Osteoblast (primary cell): ENCODE results near the gene TBX6. TPM values are rescaled to one million over a fixed set of nuclear protein-coding genes. Genes with fewer than 3 reads are reported as not detected.

Experiments used
- DNase-seq: peaks from one replicate; pipeline ENCODE4 v3.0.0; 2011; ENCODE audit warnings: low spot score, mixed read lengths; ENCODE audit not compliant: insufficient read length; ENCODE audit errors: missing footprints
- H2AFZ ChIP-seq: 2 replicates; pipeline ENCODE4 v1.6.0; 2011; ENCODE audit warnings: mild to moderate bottlenecking, low read length
- H3K27ac ChIP-seq: 2 replicates; pipeline ENCODE4 v1.5.1; 2011; ENCODE audit warnings: mild to moderate bottlenecking, low read depth, low read length, moderate library complexity
- H3K27me3 ChIP-seq: 2 replicates; pipeline ENCODE4 v1.6.0; 2012; ENCODE audit warnings: mild to moderate bottlenecking, control low read depth, inconsistent platforms, low read length, moderate library complexity; ENCODE audit not compliant: insufficient read depth
- H3K36me3 ChIP-seq: 2 replicates; pipeline ENCODE4 v1.5.1; 2011; ENCODE audit warnings: mild to moderate bottlenecking, low read length, control low read depth, moderate library complexity; ENCODE audit not compliant: insufficient read depth
- H3K4me1 ChIP-seq: 2 replicates; pipeline ENCODE4 v1.5.1; 2011; ENCODE audit warnings: mild to moderate bottlenecking, low read length, control low read depth, moderate library complexity; ENCODE audit not compliant: insufficient read depth
- H3K4me2 ChIP-seq: 2 replicates; pipeline ENCODE4 v1.6.0; 2011; ENCODE audit warnings: mild to moderate bottlenecking, low read length; ENCODE audit not compliant: insufficient read depth
- H3K4me3 ChIP-seq: fragments of 200-600 bp; sonication (generic); 3 replicates; pipeline ENCODE4 v1.5.1; 2012; ENCODE audit warnings: mild to moderate bottlenecking, low read length, inconsistent platforms; ENCODE audit not compliant: insufficient read depth
- H3K79me2 ChIP-seq: 2 replicates; pipeline ENCODE4 v1.6.0; 2012; ENCODE audit warnings: mild to moderate bottlenecking, low read length, control low read depth, inconsistent platforms; ENCODE audit not compliant: insufficient read depth
- H3K9me3 ChIP-seq: 2 replicates; pipeline ENCODE4 v1.5.1; 2011; ENCODE audit warnings: low read depth, low read length, control low read depth
- H4K20me1 ChIP-seq: 2 replicates; pipeline ENCODE4 v1.6.0; 2012; ENCODE audit warnings: mild to moderate bottlenecking, low read length, control low read depth; ENCODE audit not compliant: insufficient read depth
- total RNA-seq: library from RNA; depleted of rRNA; stranded (reverse); fragments of >200 nt; gene quantifications from 2 replicates; pipeline ENCODE4 v1.2.3, GENCODE V29; 2012
- TF ChIP-seq, protein P1 (sequence below): IDR thresholded peaks from 2 replicates; pipeline ENCODE4 v1.5.1; 2011; ENCODE audit warnings: mild to moderate bottlenecking, low read depth, low read length, moderate library complexity; ENCODE audit errors: extremely low read depth

Gene TBX6
- total RNA-seq, 1 donor: 0.36 TPM

- TF ChIP-seq, protein P1, sequence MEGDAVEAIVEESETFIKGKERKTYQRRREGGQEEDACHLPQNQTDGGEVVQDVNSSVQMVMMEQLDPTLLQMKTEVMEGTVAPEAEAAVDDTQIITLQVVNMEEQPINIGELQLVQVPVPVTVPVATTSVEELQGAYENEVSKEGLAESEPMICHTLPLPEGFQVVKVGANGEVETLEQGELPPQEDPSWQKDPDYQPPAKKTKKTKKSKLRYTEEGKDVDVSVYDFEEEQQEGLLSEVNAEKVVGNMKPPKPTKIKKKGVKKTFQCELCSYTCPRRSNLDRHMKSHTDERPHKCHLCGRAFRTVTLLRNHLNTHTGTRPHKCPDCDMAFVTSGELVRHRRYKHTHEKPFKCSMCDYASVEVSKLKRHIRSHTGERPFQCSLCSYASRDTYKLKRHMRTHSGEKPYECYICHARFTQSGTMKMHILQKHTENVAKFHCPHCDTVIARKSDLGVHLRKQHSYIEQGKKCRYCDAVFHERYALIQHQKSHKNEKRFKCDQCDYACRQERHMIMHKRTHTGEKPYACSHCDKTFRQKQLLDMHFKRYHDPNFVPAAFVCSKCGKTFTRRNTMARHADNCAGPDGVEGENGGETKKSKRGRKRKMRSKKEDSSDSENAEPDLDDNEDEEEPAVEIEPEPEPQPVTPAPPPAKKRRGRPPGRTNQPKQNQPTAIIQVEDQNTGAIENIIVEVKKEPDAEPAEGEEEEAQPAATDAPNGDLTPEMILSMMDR: no peak
- Histone ChIP-seq H3K27ac (peak within 1 kb of the TSS; percentile 70), H2AFZ (peak within 1 kb of the TSS; percentile 98), H3K4me2 (peak within 1 kb of the TSS; percentile 97), H3K4me3 (peak within 1 kb of the TSS; percentile 76), H4K20me1 (peaks cover 7% of the 10 kb centered on the region), H3K36me3 (peaks cover 8% of the 10 kb centered on the region), H3K4me1 (peaks cover 23% of the 10 kb centered on the region), H3K27me3 (no peaks in the 10 kb centered on the region), H3K79me2 (peaks cover 3% of the 10 kb centered on the region), H3K9me3 (peaks cover 10% of the 10 kb centered on the region)
- DNase-seq: peak; percentile 100
Observed at GRCh38 chr16:30096105-30096861, 4.6 kb upstream of the TBX6 start, which contains the start of gene YPEL3. YPEL3 (minus strand) TSS chr16:30096213; CDS start chr16:30095482, 731 bp downstream.

- TF ChIP-seq, protein P1: no peak
- Histone ChIP-seq H3K36me3 (peaks cover 8% of the 10 kb centered on the region), H3K9me3 (peaks cover 10% of the 10 kb centered on the region), H4K20me1 (peaks cover 7% of the 10 kb centered on the region), H3K4me2 (peak overlapping the region; percentile 97), H3K4me1 (peaks cover 25% of the 10 kb centered on the region), H2AFZ (peak overlapping the region; percentile 51), H3K4me3 (peak overlapping the region; percentile 76), H3K27ac (peak overlapping the region; percentile 41), H3K79me2 (peaks cover 3% of the 10 kb centered on the region), H3K27me3 (no peaks in the 10 kb centered on the region)
- peak; percentile 92 for DNase-seq
Observed at GRCh38 chr16:30095166-30096078, 3.7 kb upstream of the TBX6 start.

- Histone ChIP-seq H2AFZ (no peak overlapping the region), H3K4me1 (peaks cover 31% of the 10 kb centered on the region), H3K27me3 (no peaks in the 10 kb centered on the region), H3K79me2 (peaks cover 3% of the 10 kb centered on the region), H3K4me3 (peak overlapping the region; percentile 76), H3K9me3 (peaks cover 10% of the 10 kb centered on the region), H4K20me1 (peaks cover 7% of the 10 kb centered on the region), H3K4me2 (peak overlapping the region; percentile 97), H3K27ac (no peak overlapping the region), H3K36me3 (peaks cover 8% of the 10 kb centered on the region)
- TF ChIP-seq, protein P1: no peak
- DNase-seq: peak; percentile 50
Observed at GRCh38 chr16:30094541-30095165, 2.9 kb upstream of the TBX6 start.
